Prostate gland (tissue), 2 donors: Measurements from ENCODE around the gene SLC25A33. TPM values are rescaled to one million over a fixed set of nuclear protein-coding genes. Genes with fewer than 3 reads are reported as not detected.

Source experiments
- DNase-seq: peaks from one replicate; pipeline ENCODE4 v3.0.0-alpha.2; 2019; ENCODE audit warnings: low spot score
- H3K27ac ChIP-seq, 2 donors: fragments of 200-600 bp; sonication (generic); 2 replicates each; pipeline ENCODE4 v1.5.1; 2017 to 2019
- H3K27me3 ChIP-seq: fragments of 200-600 bp; sonication (generic); replicated peaks from 2 replicates; pipeline ENCODE4 v1.5.1; 2019; ENCODE audit not compliant: insufficient read depth
- H3K36me3 ChIP-seq, 2 donors: fragments of 200-600 bp; sonication (generic); 1 replicate in 1 of 2; 2 replicates in 1 of 2; pipeline versions ENCODE4 v1.5.1 to v1.8.1; 2017 to 2019
- H3K4me1 ChIP-seq: fragments of 200-600 bp; sonication (generic); replicated peaks from 2 replicates; pipeline ENCODE4 v1.5.1; 2019
- H3K4me3 ChIP-seq, 2 donors: fragments of 200-600 bp; sonication (generic); 2 replicates each; pipeline ENCODE4 v1.5.1; 2017 to 2019
- H3K9me3 ChIP-seq: fragments of 200-600 bp; sonication (generic); 2 replicates; pipeline ENCODE4 v1.5.1; 2017
- POLR2A ChIP-seq: fragments of 450-650 bp; IDR thresholded peaks from one replicate; pipeline ENCODE4 v1.6.1; 2016; ENCODE audit warnings: antibody characterized with exemption, mild to moderate bottlenecking
- POLR2AphosphoS5 ChIP-seq: sonication (generic); formaldehyde crosslinking; IDR thresholded peaks from one replicate; pipeline ENCODE4 v1.6.1; 2017; ENCODE audit warnings: antibody characterized with exemption
- WGBS: methylation state at CpG from one replicate; pipeline ENCODE4 v1.1.5; 2018; 5-methylcytosine and 5-hydroxymethylcytosine counted together
- intact Hi-C: fragments of 100-400 bp; cut with DNase I; formaldehyde crosslinking; loops from one replicate; pipeline ENCODE4 v1.14.2; 2022
- total RNA-seq, 2 donors: library from RNA; depleted of rRNA; stranded (reverse); fragments of >200 nt; gene quantifications; one replicate each; pipeline ENCODE4 v1.1.0, GENCODE V29; 2016
- TF ChIP-seq, protein P1 (sequence below), 4 experiments: fragments of 200-600 bp in 2 of 4; fragments of 450-650 bp in 2 of 4; sonication (generic) in 2 of 4; IDR thresholded peaks; 1 replicate in 3 of 4; 2 replicates in 1 of 4; pipeline ENCODE4 v1.5.1; 2016 to 2019; ENCODE audit warnings: antibody characterized with exemption in 4 of 4, mild to moderate bottlenecking in 2 of 4, moderate library complexity in 2 of 4

Gene SLC25A33
- total RNA-seq, 2 donors from 2014 or later, result 10.7 to 11.9 TPM

DNA sequence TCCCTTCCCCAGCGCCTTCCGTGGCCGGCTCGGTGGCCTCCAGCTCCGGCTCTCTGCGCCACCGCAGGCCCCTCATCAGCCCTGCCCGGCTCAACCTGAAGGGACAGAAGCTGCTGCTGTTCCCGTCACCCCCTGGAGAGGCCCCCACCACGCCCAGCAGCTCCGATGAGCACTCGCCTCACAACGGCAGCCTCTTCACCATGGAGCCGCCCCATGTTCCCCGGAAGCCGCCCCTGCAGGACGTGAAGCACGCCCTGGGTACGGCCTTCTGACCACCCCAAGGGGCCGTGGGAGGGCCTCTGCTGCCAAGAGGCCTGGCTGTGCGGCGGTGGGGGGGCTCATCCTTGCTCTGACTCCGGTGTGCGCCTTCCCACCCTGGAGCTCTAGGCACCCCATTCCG is 71.3 kb downstream of the SLC25A33 start:
- Histone ChIP-seq H3K4me1 (peaks cover 6% of the 10 kb centered on the region), H3K4me3 (no peak overlapping the region), H3K9me3 (no peaks in the 10 kb centered on the region), H3K27me3 (no peaks in the 10 kb centered on the region), H3K27ac (no peak overlapping the region), H3K36me3 (no peaks in the 10 kb centered on the region)
- 88% methylated on average over 25 of the region's 25 CpGs for WGBS
- DNase-seq, result no peak
- TF ChIP-seq, protein P1, sequence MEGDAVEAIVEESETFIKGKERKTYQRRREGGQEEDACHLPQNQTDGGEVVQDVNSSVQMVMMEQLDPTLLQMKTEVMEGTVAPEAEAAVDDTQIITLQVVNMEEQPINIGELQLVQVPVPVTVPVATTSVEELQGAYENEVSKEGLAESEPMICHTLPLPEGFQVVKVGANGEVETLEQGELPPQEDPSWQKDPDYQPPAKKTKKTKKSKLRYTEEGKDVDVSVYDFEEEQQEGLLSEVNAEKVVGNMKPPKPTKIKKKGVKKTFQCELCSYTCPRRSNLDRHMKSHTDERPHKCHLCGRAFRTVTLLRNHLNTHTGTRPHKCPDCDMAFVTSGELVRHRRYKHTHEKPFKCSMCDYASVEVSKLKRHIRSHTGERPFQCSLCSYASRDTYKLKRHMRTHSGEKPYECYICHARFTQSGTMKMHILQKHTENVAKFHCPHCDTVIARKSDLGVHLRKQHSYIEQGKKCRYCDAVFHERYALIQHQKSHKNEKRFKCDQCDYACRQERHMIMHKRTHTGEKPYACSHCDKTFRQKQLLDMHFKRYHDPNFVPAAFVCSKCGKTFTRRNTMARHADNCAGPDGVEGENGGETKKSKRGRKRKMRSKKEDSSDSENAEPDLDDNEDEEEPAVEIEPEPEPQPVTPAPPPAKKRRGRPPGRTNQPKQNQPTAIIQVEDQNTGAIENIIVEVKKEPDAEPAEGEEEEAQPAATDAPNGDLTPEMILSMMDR (IDR thresholded peaks at IDR 0.05), result no peak
- no peak for TF ChIP-seq POLR2A
- TF ChIP-seq POLR2AphosphoS5, result no peak
- intact Hi-C loops, result no loop called here

DNA sequence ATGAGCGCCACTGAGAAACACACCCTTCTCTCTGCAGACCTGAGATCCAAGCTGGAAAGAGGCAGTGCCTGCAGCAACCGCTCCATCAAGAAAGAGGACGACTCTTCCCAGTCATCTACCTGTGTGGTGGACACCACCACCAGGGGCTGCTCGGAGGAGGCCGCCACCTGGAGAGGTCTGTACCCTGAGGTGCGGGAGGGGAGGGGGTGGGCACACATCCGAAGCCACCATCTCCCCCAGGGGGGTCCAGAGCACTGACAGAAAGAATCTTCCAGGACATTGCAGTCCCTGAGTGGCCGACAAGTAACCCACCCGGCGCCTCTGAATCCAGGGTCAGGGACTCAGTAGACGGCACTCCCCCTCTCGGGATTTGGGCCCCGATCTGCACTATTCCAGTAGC is 72.5 kb downstream of the SLC25A33 start:
- no peaks in the 10 kb centered on the region for H3K27me3 ChIP-seq
- H3K4me3 ChIP-seq, result no peak overlapping the region
- TF ChIP-seq POLR2AphosphoS5 (no peak), POLR2A (no peak)
- TF ChIP-seq, protein P1 (IDR thresholded peaks at IDR 0.05), result no peak
- no peaks in the 10 kb centered on the region for H3K9me3 ChIP-seq
- H3K4me1 ChIP-seq, result peaks cover 6% of the 10 kb centered on the region
- H3K27ac ChIP-seq, result no peak overlapping the region
- 87% methylated on average over 13 of the region's 13 CpGs for WGBS
- no peak for DNase-seq
- H3K36me3 ChIP-seq, result no peaks in the 10 kb centered on the region
- intact Hi-C loops, result no loop called here

DNA sequence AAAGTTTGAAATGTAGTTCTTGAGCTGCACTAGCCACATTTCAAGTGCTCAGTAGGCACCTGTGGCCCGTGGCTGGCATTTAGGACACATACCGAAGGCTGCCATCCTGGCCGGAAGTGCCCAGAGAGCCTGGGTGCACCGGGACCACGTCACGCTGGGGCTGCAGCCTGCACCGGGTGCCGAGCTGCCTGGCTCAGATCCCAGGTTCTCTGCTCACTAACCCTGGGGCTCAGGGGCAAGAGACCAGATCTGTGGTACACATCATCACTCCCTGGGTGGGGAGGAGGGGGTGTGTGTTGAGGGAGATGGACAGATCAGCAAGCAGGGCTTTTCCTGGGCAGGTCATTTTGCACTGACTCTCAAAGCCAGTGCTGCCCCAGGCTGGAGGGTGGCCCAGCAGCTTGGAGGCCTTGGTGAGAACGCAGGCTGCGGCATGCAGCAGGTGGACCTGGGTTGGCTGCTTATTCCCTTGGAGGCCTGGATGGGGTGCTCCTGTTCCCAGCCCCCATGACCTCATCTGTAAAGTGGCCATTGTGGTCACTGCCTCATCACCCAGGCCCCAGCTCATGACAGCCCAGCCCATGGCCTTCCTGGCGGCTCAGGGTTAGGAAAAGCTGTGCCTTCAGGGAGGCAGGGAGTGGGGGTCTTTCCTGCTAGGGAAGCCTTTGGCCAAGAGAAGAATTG is 73.0 kb downstream of the SLC25A33 start:
- 82% methylated on average over 11 of the region's 11 CpGs for WGBS
- no peaks in the 10 kb centered on the region for H3K36me3 ChIP-seq

DNA sequence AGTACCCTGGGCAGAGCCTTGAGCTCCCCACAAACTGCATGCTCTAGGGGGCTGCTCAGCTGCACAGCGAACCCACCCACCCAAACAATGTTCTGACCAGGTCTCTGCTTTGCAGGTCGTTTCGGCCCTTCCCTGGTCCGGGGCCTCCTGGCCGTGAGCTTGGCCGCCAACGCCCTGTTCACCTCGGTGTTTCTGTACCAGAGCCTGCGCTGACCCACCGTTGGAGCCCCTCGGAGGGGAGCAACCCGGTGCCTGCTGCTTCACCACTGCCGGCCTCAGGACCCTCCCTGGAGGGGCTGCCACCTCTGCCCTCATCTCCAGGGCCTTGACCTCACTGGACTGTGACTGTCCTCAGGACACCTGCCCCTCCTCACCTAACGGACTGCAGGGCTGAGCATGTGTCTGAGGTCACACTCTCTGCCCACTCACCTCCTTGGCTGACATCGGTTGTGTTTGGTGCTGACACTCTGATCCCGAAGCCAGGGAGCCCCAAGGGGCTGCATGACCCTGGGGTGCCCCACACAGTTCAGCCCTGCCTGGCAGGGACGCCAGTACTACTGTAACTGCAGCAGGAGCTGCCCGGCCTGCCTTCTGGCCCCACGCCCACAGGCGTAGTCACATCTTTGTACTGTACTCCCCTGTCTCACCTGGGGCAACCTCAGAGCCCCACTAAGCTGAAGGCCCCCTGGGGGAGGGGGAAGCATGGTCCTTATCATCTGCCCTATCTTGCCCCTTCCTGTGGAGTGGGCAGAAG is 73.8 kb downstream of the SLC25A33 start:
- DNase-seq, result no peak
- Histone ChIP-seq H3K9me3 (no peaks in the 10 kb centered on the region), H3K36me3 (no peaks in the 10 kb centered on the region), H3K27me3 (no peaks in the 10 kb centered on the region), H3K4me1 (no peaks in the 10 kb centered on the region), H3K27ac (no peak overlapping the region), H3K4me3 (no peak overlapping the region)
- TF ChIP-seq, protein P1 (IDR thresholded peaks at IDR 0.05), result no peak
- TF ChIP-seq POLR2A (no peak), POLR2AphosphoS5 (no peak)
- intact Hi-C loops, result no loop called here
- WGBS, result 83% methylated on average over 20 of the region's 20 CpGs

More for the DNA sequence above, 73.0 kb downstream of the SLC25A33 start:
- Histone ChIP-seq H3K9me3 (no peaks in the 10 kb centered on the region), H3K27ac (no peak overlapping the region), H3K4me3 (no peak overlapping the region), H3K4me1 (peaks cover under 1% of the 10 kb centered on the region), H3K27me3 (no peaks in the 10 kb centered on the region)
- no peak for DNase-seq
- intact Hi-C loops, result no loop called here
- TF ChIP-seq POLR2AphosphoS5 (no peak), POLR2A (no peak)
- TF ChIP-seq, protein P1 (IDR thresholded peaks at IDR 0.05), result no peak
